ENCODE results near the gene PPDPF. TPM values are rescaled to one million over a fixed set of nuclear protein-coding genes. Genes with fewer than 3 reads are reported as not detected.

Gene PPDPF
- total RNA-seq, 1 donor from 2014 or later = 251 TPM

DNA sequence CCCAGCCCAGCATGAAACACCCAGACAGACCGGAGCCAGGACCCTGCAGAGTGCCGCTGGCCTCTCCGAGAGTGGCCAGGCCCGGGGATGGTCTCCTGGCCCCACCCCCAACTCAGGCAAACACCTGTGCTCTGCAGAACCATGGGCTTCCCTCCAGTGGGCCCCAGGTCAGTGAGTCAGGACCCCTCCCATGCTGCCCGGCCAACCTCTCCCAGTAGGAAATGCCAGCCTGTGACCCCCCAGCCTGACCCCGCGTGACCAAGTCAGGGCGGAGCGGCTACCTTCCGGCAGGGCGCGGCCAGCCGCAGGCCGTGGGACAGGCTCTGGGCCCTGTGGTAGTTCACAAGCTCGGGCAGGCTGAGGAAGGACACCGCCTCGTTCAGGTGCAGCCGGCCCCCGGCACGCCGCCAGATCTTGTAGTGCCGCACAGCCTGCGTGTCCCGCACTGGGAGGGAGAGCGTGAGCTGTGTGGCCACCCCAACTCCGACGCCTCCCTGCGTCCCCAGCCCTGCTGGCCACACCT lies 13.4 kb downstream of the PPDPF start:
- Mint-ChIP-seq H3K4me3 (ENCODE audit: unreplicated experiment) (no peak overlapping the region), H3K9me3 (ENCODE audit: unreplicated experiment) (no peaks in the 10 kb centered on the region), H3K27me3 (ENCODE audit: low read depth, unreplicated experiment) (no peaks in the 10 kb centered on the region), H3K36me3 (ENCODE audit: low read depth, unreplicated experiment) (no peaks in the 10 kb centered on the region), H3K4me1 (ENCODE audit: low read depth, unreplicated experiment) (no peaks in the 10 kb centered on the region), H3K27ac (ENCODE audit: unreplicated experiment) (no peak overlapping the region)
- H3K4me2 ChIP-seq (ENCODE audit: low read length) = no peak overlapping the region
- DNase-seq (ENCODE audit: low read depth) = no peak
- H3K27ac ChIP-seq (ENCODE audit: low read depth, low read length) = no peak overlapping the region
- no peak overlapping the region for H2AFZ ChIP-seq (ENCODE audit: low read depth, low read length)
- H3K79me2 ChIP-seq (ENCODE audit: insufficient read depth, low read length) = no peaks in the 10 kb centered on the region
- TF ChIP-seq EZH2 (IDR thresholded peaks at IDR 0.05; ENCODE audit: insufficient read depth, low read length) = no peak
- TF ChIP-seq, protein P1, sequence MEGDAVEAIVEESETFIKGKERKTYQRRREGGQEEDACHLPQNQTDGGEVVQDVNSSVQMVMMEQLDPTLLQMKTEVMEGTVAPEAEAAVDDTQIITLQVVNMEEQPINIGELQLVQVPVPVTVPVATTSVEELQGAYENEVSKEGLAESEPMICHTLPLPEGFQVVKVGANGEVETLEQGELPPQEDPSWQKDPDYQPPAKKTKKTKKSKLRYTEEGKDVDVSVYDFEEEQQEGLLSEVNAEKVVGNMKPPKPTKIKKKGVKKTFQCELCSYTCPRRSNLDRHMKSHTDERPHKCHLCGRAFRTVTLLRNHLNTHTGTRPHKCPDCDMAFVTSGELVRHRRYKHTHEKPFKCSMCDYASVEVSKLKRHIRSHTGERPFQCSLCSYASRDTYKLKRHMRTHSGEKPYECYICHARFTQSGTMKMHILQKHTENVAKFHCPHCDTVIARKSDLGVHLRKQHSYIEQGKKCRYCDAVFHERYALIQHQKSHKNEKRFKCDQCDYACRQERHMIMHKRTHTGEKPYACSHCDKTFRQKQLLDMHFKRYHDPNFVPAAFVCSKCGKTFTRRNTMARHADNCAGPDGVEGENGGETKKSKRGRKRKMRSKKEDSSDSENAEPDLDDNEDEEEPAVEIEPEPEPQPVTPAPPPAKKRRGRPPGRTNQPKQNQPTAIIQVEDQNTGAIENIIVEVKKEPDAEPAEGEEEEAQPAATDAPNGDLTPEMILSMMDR (IDR thresholded peaks at IDR 0.05; ENCODE audit: insufficient read depth, low read depth, low read length) = no peak
- no peaks in the 10 kb centered on the region for H3K9me3 ChIP-seq (ENCODE audit: insufficient read depth, low read depth, low read length)
- no peaks in the 10 kb centered on the region for H3K27me3 ChIP-seq (ENCODE audit: insufficient read depth, low read length)
- peaks cover 8% of the 10 kb centered on the region for H3K4me1 ChIP-seq (ENCODE audit: insufficient read depth, low read length)
- no peak overlapping the region for H3K4me3 ChIP-seq (ENCODE audit: insufficient read depth, low read depth, low read length)
- H3K9ac ChIP-seq (ENCODE audit: low read length) = no peak overlapping the region
- FAIRE-seq = no peak
- no peaks in the 10 kb centered on the region for H4K20me1 ChIP-seq (ENCODE audit: insufficient read depth, low read length)
- no peaks in the 10 kb centered on the region for H3K36me3 ChIP-seq (ENCODE audit: insufficient read depth, low read length)

DNA sequence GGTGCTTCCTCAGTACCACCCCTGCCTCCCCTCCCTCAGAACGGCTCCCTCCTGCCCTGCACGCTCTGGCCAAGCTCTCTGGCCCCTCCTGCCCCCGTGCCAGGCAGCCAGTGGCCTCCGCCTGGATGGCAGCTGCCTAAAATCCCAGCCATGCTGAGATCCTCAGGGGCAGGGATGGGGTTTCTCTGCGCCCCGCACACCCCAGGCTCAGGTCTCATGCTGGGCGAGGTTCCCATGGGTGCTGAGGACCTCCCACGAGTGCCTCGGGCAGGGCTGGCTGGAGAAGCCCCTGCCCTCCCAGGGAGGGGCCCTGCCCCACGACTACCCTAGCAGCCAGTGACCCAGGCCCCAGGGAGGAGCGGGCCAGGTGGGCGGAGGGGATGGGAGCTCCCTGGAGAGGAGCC lies 13.9 kb downstream of the PPDPF start:
- H2AFZ ChIP-seq (ENCODE audit: low read depth, low read length) = no peak overlapping the region
- no peaks in the 10 kb centered on the region for H3K4me1 Mint-ChIP-seq (ENCODE audit: low read depth, unreplicated experiment)
- H3K4me1 ChIP-seq (ENCODE audit: insufficient read depth, low read length) = peaks cover 8% of the 10 kb centered on the region
- H4K20me1 ChIP-seq (ENCODE audit: insufficient read depth, low read length) = no peaks in the 10 kb centered on the region
- no peaks in the 10 kb centered on the region for H3K36me3 ChIP-seq (ENCODE audit: insufficient read depth, low read length)
- H3K27ac ChIP-seq (ENCODE audit: low read depth, low read length) = no peak overlapping the region
- no peaks in the 10 kb centered on the region for H3K9me3 ChIP-seq (ENCODE audit: insufficient read depth, low read depth, low read length)
- no peak overlapping the region for H3K4me3 ChIP-seq (ENCODE audit: insufficient read depth, low read depth, low read length)
- H3K79me2 ChIP-seq (ENCODE audit: insufficient read depth, low read length) = no peaks in the 10 kb centered on the region
- no peak overlapping the region for H3K27ac Mint-ChIP-seq (ENCODE audit: unreplicated experiment)
- DNase-seq (ENCODE audit: low read depth) = no peak
- H3K27me3 Mint-ChIP-seq (ENCODE audit: low read depth, unreplicated experiment) = no peaks in the 10 kb centered on the region
- H3K4me3 Mint-ChIP-seq (ENCODE audit: unreplicated experiment) = no peak overlapping the region
- H3K9me3 Mint-ChIP-seq (ENCODE audit: unreplicated experiment) = no peaks in the 10 kb centered on the region
- TF ChIP-seq, protein P1 (IDR thresholded peaks at IDR 0.05; ENCODE audit: insufficient read depth, low read depth, low read length) = no peak
- TF ChIP-seq EZH2 (IDR thresholded peaks at IDR 0.05; ENCODE audit: insufficient read depth, low read length) = no peak
- H3K27me3 ChIP-seq (ENCODE audit: insufficient read depth, low read length) = no peaks in the 10 kb centered on the region
- no peak overlapping the region for H3K4me2 ChIP-seq (ENCODE audit: low read length)
- FAIRE-seq = no peak
- H3K9ac ChIP-seq (ENCODE audit: low read length) = no peak overlapping the region
- no peaks in the 10 kb centered on the region for H3K36me3 Mint-ChIP-seq (ENCODE audit: low read depth, unreplicated experiment)

- no peak for DNase-seq (ENCODE audit: low read depth)
- Histone ChIP-seq H4K20me1 (ENCODE audit: insufficient read depth, low read length) (no peaks in the 10 kb centered on the region), H3K27ac (ENCODE audit: low read depth, low read length) (no peak overlapping the region), H3K79me2 (ENCODE audit: insufficient read depth, low read length) (no peaks in the 10 kb centered on the region), H3K4me2 (ENCODE audit: low read length) (no peak overlapping the region), H3K4me3 (ENCODE audit: insufficient read depth, low read depth, low read length) (no peak overlapping the region), H3K27me3 (ENCODE audit: insufficient read depth, low read length) (no peaks in the 10 kb centered on the region), H3K9me3 (ENCODE audit: insufficient read depth, low read depth, low read length) (no peaks in the 10 kb centered on the region), H2AFZ (ENCODE audit: low read depth, low read length) (no peak overlapping the region), H3K36me3 (ENCODE audit: insufficient read depth, low read length) (no peaks in the 10 kb centered on the region), H3K4me1 (ENCODE audit: insufficient read depth, low read length) (peaks cover 8% of the 10 kb centered on the region), H3K9ac (ENCODE audit: low read length) (no peak overlapping the region)
- no peak for FAIRE-seq
- no peak overlapping the region for H3K27ac Mint-ChIP-seq (ENCODE audit: unreplicated experiment)
- H3K36me3 Mint-ChIP-seq (ENCODE audit: low read depth, unreplicated experiment) = no peaks in the 10 kb centered on the region
- no peaks in the 10 kb centered on the region for H3K9me3 Mint-ChIP-seq (ENCODE audit: unreplicated experiment)
- TF ChIP-seq, protein P1 (IDR thresholded peaks at IDR 0.05; ENCODE audit: insufficient read depth, low read depth, low read length) = no peak
- no peak for TF ChIP-seq EZH2 (IDR thresholded peaks at IDR 0.05; ENCODE audit: insufficient read depth, low read length)
- peaks cover 1% of the 10 kb centered on the region for H3K4me1 Mint-ChIP-seq (ENCODE audit: low read depth, unreplicated experiment)
- no peaks in the 10 kb centered on the region for H3K27me3 Mint-ChIP-seq (ENCODE audit: low read depth, unreplicated experiment)
- no peak overlapping the region for H3K4me3 Mint-ChIP-seq (ENCODE audit: unreplicated experiment)
Observed at GRCh38 chr20:63534831-63535651, 14.5 kb downstream of the PPDPF start.

Measured in astrocyte (in vitro differentiated cells and primary cell).